Neural cell (in vitro differentiated cells): Measurements from ENCODE around the gene ADPRM. TPM values are rescaled to one million over a fixed set of nuclear protein-coding genes. Genes with fewer than 3 reads are reported as not detected.

Experiments
- H2AFZ ChIP-seq: fragments of 200-600, 300-800 bp; sonication (generic), shearing (Covaris generic); 2 replicates; pipeline ENCODE4 v1.6.0; 2014; ENCODE audit warnings: low read depth, mild to moderate bottlenecking, antibody characterized with exemption, low read length, moderate library complexity
- H3F3A ChIP-seq: fragments of 200-600 bp; shearing (Covaris generic); 2 replicates; pipeline ENCODE4 v1.6.1; 2016; ENCODE audit warnings: mild to moderate bottlenecking, moderate library complexity, mixed read lengths, antibody characterized with exemption, low read length; ENCODE audit not compliant: insufficient read depth, poor library complexity, severe bottlenecking
- H3K27ac ChIP-seq: fragments of 200-600, 300-800 bp; sonication (generic), shearing (Covaris generic); 2 replicates; pipeline ENCODE4 v1.5.1; 2014; ENCODE audit warnings: mild to moderate bottlenecking, low read length, moderate library complexity
- H3K27me3 ChIP-seq: fragments of 300-800, 200-600 bp; sonication (generic), shearing (Covaris generic); 2 replicates; pipeline ENCODE4 v1.6.0; 2014; ENCODE audit warnings: mild to moderate bottlenecking, low read depth, low read length, moderate library complexity; ENCODE audit not compliant: insufficient read depth
- H3K36me3 ChIP-seq: fragments of 300-800, 200-600 bp; sonication (generic), shearing (Covaris generic); 2 replicates; pipeline ENCODE4 v1.5.1; 2014; ENCODE audit warnings: mild to moderate bottlenecking, antibody characterized with exemption, low read length, moderate library complexity; ENCODE audit not compliant: insufficient read depth
- H3K4me2 ChIP-seq: fragments of 300-800, 200-600 bp; sonication (generic), shearing (Covaris generic); 2 replicates; pipeline ENCODE4 v1.6.0; 2014; ENCODE audit warnings: mild to moderate bottlenecking, low read length
- H3K4me3 ChIP-seq: fragments of 300-800, 200-600 bp; sonication (generic), shearing (Covaris generic); 2 replicates; pipeline ENCODE4 v1.5.1; 2014; ENCODE audit warnings: mild to moderate bottlenecking, low read length, moderate library complexity
- H3K79me2 ChIP-seq: fragments of 200-600 bp; shearing (Covaris generic); replicated peaks from 2 replicates; pipeline ENCODE4 v1.6.0; 2014; ENCODE audit warnings: mild to moderate bottlenecking, low read length, moderate library complexity; ENCODE audit not compliant: insufficient read depth
- H3K9ac ChIP-seq: fragments of 300-800, 200-600 bp; sonication (generic), shearing (Covaris generic); 2 replicates; pipeline ENCODE4 v1.6.1; 2016; ENCODE audit warnings: mild to moderate bottlenecking, low read length, mixed read lengths
- H3K9me2 ChIP-seq: fragments of 200-600 bp; shearing (Covaris generic); 2 replicates; pipeline ENCODE4 v1.6.1; 2016; ENCODE audit warnings: mild to moderate bottlenecking, low read length, mixed read lengths; ENCODE audit not compliant: insufficient read depth
- H3K9me3 ChIP-seq: fragments of 200-600, 300-800 bp; sonication (generic), shearing (Covaris generic); 2 replicates; pipeline ENCODE4 v1.6.1; 2016; ENCODE audit warnings: mild to moderate bottlenecking, mixed run types, low read length, moderate library complexity, mixed read lengths
- H4K20me1 ChIP-seq: fragments of 200-600 bp; shearing (Covaris generic); 2 replicates; pipeline ENCODE4 v1.6.1; 2016; ENCODE audit warnings: mild to moderate bottlenecking, mixed run types; ENCODE audit not compliant: insufficient read depth
- EP300 ChIP-seq: fragments of 450-650 bp; conservative IDR thresholded peaks from 2 replicates; pipeline ENCODE4 v1.6.1; 2014; ENCODE audit warnings: antibody characterized with exemption, mild to moderate bottlenecking, moderate library complexity; ENCODE audit not compliant: poor library complexity, severe bottlenecking
- EZH2 ChIP-seq: fragments of 200-600, 300-800 bp; shearing (Covaris generic), sonication (generic); IDR thresholded peaks from 2 replicates; pipeline ENCODE4 v1.6.1; 2014; ENCODE audit warnings: antibody characterized with exemption, low read length, borderline replicate concordance, mild to moderate bottlenecking; ENCODE audit not compliant: insufficient read depth, poor library complexity, severe bottlenecking
- MXI1 ChIP-seq: fragments of 450-650 bp; conservative IDR thresholded peaks from 2 replicates; pipeline ENCODE4 v1.6.1; 2014; ENCODE audit warnings: antibody characterized with exemption, mild to moderate bottlenecking; ENCODE audit not compliant: poor library complexity, severe bottlenecking
- POLR2AphosphoS5 ChIP-seq: IDR thresholded peaks from 2 replicates; pipeline ENCODE4 v1.6.1; 2012
- RAD21 ChIP-seq: fragments of 450-650 bp; conservative IDR thresholded peaks from 2 replicates; pipeline ENCODE4 v1.6.1; 2014; ENCODE audit warnings: antibody characterized with exemption, mild to moderate bottlenecking, moderate library complexity
- SMC3 ChIP-seq: fragments of 450-650 bp; conservative IDR thresholded peaks from 2 replicates; pipeline ENCODE4 v1.6.1; 2014; ENCODE audit warnings: antibody characterized with exemption, mild to moderate bottlenecking, moderate library complexity; ENCODE audit not compliant: poor library complexity
- TAF1 ChIP-seq: IDR thresholded peaks from 2 replicates; pipeline ENCODE4 v1.6.1; 2012; ENCODE audit warnings: low read depth
- polyA plus RNA-seq: library from polyadenylated mRNA; depleted of rRNA; stranded (reverse); fragments of >200 nt; gene quantifications from 2 replicates; pipeline ENCODE4 v1.2.3, GENCODE V29; 2014
- TF ChIP-seq, protein P1 (sequence below): IDR thresholded peaks from 2 replicates; pipeline ENCODE4 v1.6.1; 2012; ENCODE audit warnings: borderline replicate concordance
- TF ChIP-seq, protein P2 (sequence below): fragments of 450-650 bp; IDR thresholded peaks from 2 replicates; pipeline ENCODE4 v1.5.1; 2014; ENCODE audit warnings: antibody characterized with exemption, mild to moderate bottlenecking, moderate library complexity; ENCODE audit not compliant: poor library complexity, severe bottlenecking

Gene ADPRM
- polyA plus RNA-seq, 1 donor from 2014 or later = 19.2 TPM

DNA sequence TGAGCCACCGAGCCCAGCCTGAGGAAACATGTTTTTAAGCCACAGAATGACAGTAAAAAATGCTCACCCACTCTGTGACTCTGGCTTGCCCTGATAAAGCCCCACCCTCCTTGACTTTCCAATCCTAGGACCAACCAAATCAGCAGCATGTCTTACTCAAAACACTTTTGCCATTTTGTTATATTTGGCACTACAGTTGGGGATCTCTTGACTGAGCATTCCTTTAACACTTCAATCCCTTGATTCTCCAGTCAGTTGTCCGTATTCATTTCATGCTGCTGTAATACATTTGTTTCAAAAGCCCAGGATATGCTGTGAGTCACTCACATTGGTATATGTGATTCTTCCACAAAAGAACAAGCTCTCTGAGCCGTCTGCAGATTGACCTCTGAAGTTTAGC is 48.4 kb upstream of the ADPRM start:
- Histone ChIP-seq H3K36me3 (no peaks in the 10 kb centered on the region), H3K79me2 (no peaks in the 10 kb centered on the region), H3K9me2 (no peaks in the 10 kb centered on the region), H3K4me2 (no peak overlapping the region), H3K9ac (no peak overlapping the region), H2AFZ (no peak overlapping the region), H3K27ac (no peak overlapping the region), H3K9me3 (no peaks in the 10 kb centered on the region), H4K20me1 (no peaks in the 10 kb centered on the region), H3K4me3 (no peak overlapping the region), H3F3A (no peaks in the 10 kb centered on the region), H3K27me3 (no peaks in the 10 kb centered on the region)
- no peak for TF ChIP-seq TAF1
- TF ChIP-seq RAD21 = no peak
- TF ChIP-seq EP300 = no peak
- TF ChIP-seq SMC3 = no peak
- TF ChIP-seq, protein P1, sequence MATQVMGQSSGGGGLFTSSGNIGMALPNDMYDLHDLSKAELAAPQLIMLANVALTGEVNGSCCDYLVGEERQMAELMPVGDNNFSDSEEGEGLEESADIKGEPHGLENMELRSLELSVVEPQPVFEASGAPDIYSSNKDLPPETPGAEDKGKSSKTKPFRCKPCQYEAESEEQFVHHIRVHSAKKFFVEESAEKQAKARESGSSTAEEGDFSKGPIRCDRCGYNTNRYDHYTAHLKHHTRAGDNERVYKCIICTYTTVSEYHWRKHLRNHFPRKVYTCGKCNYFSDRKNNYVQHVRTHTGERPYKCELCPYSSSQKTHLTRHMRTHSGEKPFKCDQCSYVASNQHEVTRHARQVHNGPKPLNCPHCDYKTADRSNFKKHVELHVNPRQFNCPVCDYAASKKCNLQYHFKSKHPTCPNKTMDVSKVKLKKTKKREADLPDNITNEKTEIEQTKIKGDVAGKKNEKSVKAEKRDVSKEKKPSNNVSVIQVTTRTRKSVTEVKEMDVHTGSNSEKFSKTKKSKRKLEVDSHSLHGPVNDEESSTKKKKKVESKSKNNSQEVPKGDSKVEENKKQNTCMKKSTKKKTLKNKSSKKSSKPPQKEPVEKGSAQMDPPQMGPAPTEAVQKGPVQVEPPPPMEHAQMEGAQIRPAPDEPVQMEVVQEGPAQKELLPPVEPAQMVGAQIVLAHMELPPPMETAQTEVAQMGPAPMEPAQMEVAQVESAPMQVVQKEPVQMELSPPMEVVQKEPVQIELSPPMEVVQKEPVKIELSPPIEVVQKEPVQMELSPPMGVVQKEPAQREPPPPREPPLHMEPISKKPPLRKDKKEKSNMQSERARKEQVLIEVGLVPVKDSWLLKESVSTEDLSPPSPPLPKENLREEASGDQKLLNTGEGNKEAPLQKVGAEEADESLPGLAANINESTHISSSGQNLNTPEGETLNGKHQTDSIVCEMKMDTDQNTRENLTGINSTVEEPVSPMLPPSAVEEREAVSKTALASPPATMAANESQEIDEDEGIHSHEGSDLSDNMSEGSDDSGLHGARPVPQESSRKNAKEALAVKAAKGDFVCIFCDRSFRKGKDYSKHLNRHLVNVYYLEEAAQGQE = no peak
- TF ChIP-seq, protein P2, sequence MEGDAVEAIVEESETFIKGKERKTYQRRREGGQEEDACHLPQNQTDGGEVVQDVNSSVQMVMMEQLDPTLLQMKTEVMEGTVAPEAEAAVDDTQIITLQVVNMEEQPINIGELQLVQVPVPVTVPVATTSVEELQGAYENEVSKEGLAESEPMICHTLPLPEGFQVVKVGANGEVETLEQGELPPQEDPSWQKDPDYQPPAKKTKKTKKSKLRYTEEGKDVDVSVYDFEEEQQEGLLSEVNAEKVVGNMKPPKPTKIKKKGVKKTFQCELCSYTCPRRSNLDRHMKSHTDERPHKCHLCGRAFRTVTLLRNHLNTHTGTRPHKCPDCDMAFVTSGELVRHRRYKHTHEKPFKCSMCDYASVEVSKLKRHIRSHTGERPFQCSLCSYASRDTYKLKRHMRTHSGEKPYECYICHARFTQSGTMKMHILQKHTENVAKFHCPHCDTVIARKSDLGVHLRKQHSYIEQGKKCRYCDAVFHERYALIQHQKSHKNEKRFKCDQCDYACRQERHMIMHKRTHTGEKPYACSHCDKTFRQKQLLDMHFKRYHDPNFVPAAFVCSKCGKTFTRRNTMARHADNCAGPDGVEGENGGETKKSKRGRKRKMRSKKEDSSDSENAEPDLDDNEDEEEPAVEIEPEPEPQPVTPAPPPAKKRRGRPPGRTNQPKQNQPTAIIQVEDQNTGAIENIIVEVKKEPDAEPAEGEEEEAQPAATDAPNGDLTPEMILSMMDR = no peak
- TF ChIP-seq MXI1 = no peak
- TF ChIP-seq POLR2AphosphoS5 = no peak
- TF ChIP-seq EZH2 = no peak

DNA sequence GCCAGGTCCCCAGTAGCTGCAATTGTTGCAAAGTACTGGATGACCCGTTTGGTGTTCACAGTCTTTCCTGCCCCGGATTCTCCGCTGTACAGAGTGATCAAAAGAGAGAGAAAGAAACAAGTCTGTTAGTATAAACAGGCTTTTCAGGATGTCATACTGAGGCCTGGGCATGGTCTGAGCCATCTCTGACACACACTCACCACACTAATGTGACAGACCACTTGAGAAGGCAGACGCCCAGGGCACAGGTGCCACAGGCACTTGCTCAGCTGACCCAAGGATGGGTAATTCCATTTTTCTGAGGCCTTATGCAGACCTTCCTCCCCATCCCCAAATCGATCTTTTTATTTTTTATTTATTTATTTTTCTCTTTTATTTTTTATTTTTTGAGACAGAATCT is 47.8 kb upstream of the ADPRM start:
- Histone ChIP-seq H3K9me2 (no peaks in the 10 kb centered on the region), H3F3A (no peaks in the 10 kb centered on the region), H3K27ac (no peak overlapping the region), H3K27me3 (no peaks in the 10 kb centered on the region), H3K9me3 (no peaks in the 10 kb centered on the region), H3K36me3 (no peaks in the 10 kb centered on the region), H2AFZ (no peak overlapping the region), H3K4me2 (no peak overlapping the region), H3K9ac (no peak overlapping the region), H4K20me1 (no peaks in the 10 kb centered on the region), H3K4me3 (no peak overlapping the region), H3K79me2 (no peaks in the 10 kb centered on the region)
- TF ChIP-seq MXI1 = no peak
- TF ChIP-seq, protein P2 = no peak
- TF ChIP-seq POLR2AphosphoS5 = no peak
- TF ChIP-seq, protein P1 = no peak
- TF ChIP-seq SMC3 = no peak
- no peak for TF ChIP-seq EP300
- no peak for TF ChIP-seq TAF1
- no peak for TF ChIP-seq RAD21
- TF ChIP-seq EZH2 = no peak
